CD4-positive, alpha-beta T cell treated with Interleukin-6 at 100 ng/mL for 8 hours (primary cell): ENCODE measurements around the gene LRP3.

Experiments used
- DNase-seq: peaks from one replicate; pipeline ENCODE4 v3.0.0-alpha.2; 2020; ENCODE audit warnings: mixed read lengths, low spot score

LRP3 gene

GRCh38 chr19:33255781-33256180 is 61.7 kb downstream of the LRP3 start:
- no peak for DNase-seq

- no peak for DNase-seq
Measured at GRCh38 chr19:33256261-33256660, 62.1 kb downstream of the LRP3 start.

GRCh38 chr19:33257828-33258227 is 63.7 kb downstream of the LRP3 start:
- no peak for DNase-seq
